Measurements from ENCODE around the gene CAMKK2.
"Not testable (repeated sequence)": the region's sequence is repeated elsewhere in the genome, so short reads cannot be mapped to it uniquely, and the experiment has no call there.

Gene CAMKK2

DNA sequence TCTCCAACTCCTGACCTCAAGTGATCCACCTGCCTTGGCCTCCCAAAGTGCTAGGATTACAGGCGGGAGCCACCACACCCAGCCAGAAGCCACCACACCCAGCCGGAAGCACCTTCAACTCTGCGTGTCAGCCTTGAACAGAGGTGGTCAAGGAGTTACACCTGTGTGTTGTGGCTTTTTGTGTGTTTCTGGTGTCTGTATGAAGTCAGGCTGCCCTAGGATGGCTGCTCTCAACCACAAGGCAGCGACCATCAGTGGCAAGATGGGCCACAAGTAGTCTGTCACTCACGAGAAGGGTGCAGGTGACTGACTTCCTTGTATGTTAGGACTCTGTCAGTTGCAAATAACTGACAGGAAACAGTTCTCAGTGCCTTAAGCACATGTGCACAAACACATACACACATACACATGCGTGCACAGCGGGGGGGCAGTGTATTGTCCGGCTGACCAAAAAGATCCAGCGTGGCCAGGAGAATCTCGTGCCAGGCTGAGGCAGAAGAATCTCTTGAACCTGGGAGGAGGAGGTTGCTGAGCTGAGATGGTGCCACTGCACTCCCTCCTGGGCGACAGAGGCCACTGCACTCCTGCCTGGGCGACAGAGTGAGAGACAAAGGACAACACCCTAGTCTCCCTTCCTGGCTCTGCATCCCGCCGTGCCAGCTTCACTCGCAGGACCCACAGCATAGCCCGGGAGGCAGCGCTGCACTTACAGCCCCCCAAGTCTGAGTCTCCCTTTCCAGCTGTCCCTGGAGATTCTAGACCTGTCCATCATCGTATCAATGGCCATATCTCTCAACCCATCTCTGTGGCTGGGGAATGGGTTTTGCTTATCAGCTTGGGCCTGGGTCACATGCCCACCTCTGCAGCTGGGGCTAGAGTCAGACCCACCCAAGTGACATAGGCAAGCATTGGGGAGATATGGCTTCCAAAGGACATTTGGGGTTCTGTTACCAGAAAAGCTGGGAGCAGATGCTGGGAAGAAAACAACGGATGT lies 72.9 kb downstream of the CAMKK2 start:
- peak; percentile 19 for DNase-seq (ENCODE audit: low read depth)

GRCh38 chr12:121222847-121223246 lies 73.7 kb downstream of the CAMKK2 start:
- DNase-seq (ENCODE audit: low read depth), result no peak

- no peak for DNase-seq (ENCODE audit: low read depth)
These were observed 77.0 kb downstream of the CAMKK2 start for GRCh38 chr12:121219353-121219986.

- no peak for DNase-seq (ENCODE audit: low read depth)
These were observed 77.7 kb downstream of the CAMKK2 start for GRCh38 chr12:121218588-121219352.

DNA sequence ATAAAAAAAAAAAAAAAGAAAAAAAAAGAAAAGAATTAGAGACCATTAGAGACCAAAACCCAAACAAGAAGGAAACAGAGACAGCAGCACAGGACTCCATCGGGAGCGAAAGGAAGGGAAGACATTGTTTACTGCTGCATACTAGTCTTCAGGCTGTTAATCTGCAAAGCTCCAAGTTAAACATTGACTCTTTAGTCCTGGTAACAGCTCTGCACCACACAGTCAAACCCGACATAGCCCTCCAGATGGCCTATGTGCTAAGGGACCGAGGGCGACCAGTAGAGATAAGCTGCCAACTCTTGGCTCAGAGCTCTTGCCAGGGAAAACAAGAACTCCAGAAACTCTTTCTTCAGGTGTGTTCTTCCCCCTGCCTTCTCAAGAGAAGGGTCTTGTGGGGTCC lies 78.7 kb downstream of the CAMKK2 start:
- DNase-seq (ENCODE audit: low read depth), result no peak

DNA sequence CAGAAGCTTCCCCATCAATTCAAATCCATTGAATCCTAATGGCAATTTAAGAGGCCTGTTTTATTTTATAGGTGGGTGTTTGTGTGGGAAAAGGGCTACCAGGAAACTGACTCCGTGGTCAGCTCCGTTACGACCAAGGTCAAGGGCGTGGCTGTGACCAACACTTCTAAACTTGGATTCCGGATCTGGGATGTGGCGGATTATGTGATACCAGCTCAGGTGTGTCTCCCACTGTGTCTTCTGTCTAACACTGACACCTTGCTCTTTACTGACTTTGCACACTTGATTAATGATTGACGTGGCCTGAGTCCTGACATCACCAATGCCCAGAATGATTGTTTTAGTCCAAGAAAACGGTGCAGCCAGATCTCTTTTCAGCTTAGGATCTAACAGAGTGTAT lies 79.4 kb downstream of the CAMKK2 start:
- no peak for DNase-seq (ENCODE audit: low read depth)

GRCh38 chr12:121216102-121216501 lies 80.4 kb downstream of the CAMKK2 start:
- no peak for DNase-seq (ENCODE audit: low read depth)

- no peak for DNase-seq (ENCODE audit: low read depth)
These were observed 81.4 kb downstream of the CAMKK2 start for GRCh38 chr12:121214855-121215745.

- no peak for DNase-seq (ENCODE audit: low read depth)
These were observed 82.2 kb downstream of the CAMKK2 start for GRCh38 chr12:121214166-121214777.

- no peak for DNase-seq (ENCODE audit: low read depth)
These were observed 83.6 kb downstream of the CAMKK2 start for GRCh38 chr12:121212875-121213274.

DNA sequence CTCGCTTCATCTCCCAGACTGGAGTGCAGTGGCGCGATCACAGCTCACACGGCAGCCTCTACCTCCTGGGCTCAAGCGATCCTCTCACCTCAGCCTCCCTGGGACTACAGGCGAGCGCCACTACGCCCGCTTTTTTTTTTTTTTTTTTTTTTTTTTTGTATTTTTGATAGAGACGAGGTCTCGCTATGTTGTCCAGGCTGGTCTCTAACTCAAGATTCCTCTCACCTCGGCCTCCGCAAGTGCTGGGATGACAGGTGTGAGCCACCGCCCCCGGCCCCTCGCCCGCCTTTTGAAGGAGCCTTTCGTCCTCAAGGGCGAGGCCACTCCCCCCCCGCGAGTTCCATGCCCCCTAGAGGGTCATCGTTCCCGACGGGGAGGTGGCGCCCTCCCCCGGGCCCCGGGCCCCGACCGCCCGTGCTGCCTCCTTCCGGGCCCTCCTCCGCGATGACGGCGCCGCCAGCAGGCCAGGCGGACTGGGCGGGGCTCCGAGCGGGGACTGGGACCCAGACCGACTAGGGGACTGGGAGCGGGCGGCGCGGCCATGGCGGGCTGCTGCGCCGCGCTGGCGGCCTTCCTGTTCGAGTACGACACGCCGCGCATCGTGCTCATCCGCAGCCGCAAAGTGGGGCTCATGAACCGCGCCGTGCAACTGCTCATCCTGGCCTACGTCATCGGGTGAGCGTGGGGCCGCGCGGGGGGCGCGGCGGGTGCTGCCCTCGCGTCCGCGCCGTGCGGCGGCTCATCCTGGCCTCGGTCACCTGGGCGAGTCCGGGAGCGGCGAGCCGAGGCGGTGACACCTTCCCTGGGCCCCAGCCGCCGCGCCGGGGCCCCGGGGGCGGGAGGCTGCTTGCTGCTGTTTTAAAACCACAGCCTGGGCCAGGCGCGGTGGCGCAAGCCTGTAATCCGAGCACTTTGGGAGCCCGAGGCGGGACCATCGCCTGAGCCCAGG lies 86.6 kb downstream of the CAMKK2 start, which contains the start of gene P2RX4:
Gene P2RX4 (plus strand): TSS at position 506 of the 949 bp plus-strand sequence. CDS start 36 bp downstream, at position 542.
- peak; percentile 78 for DNase-seq (ENCODE audit: low read depth)

DNA sequence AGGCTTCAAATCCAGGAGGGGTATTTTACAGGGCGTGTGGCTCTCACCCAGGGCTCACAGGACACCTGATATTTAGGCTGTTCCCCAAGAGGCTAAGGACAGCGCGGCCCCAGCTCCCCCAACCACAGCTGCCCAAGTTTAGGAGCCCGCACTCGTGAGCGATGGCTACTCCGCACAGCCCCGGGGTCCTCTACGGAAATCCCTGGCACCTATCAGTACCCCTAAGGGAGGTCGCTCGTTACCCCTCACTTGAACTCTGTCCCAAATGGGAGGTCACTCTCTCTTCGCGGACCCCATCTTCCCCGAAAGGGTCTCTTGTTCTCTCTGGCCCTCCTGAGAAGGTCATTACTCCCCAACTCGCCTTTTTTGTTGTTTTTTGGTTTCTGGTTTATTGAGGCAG lies 87.3 kb downstream of the CAMKK2 start:
- DNase-seq (ENCODE audit: low read depth), result no peak

DNA sequence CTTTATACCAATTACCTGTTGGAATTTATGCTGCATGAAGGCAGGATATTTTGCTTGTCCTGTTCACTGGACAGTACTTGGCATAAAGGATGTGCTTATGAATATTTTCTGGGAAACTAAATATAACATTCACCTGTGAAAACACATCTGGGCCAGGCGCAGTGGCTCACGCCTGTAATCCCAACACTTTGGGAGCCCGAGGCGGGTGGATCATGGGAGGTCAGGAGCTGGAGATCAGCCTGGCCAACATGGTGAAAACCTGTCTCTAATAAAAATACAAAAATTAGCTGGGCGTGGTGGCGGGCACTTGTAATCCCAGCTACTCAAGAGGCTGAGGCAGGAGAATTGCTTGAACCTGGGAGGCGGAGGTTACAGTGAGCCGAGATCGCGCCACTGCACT lies 87.9 kb downstream of the CAMKK2 start:
- not testable (repeated sequence) for DNase-seq (ENCODE audit: low read depth)

DNA sequence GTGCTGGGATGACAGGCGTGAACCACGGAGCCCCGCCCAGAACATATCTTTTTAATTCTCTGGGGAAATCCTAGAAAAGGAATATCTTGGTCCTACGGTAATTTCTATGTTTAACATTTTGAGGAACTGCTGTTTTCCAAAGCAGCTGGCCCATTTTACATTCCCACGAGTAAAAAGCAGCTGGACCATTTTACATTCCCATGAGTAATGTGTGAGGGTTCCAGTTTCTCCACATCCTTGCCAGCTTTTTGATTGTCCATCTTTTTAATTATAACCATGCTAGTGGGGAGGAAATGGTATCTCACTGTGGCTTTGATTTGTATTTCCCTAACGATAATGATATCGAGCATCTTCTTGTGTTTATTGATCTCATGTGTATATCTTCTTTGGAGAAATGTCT lies 91.0 kb downstream of the CAMKK2 start:
- DNase-seq (ENCODE audit: low read depth), result no peak

DNA sequence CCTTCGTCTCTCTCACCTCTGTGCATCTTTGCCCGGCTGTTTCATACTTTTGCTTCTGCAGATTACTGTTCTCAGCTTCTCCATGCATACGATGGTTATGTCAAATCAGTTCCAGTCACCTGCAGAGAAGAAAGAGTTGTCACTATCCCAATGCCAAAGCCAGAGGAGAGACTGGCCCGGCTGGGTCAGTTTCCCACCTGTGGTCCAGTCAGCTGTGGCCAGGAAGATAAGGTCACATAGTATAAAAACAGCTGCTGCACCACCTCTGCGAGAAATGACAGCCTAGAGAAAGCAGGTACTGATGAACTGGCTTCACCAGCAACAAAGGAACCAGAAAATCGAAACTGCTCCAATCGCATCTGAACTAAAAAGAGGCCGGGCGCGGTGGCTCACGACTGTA lies 93.0 kb downstream of the CAMKK2 start:
- DNase-seq (ENCODE audit: low read depth), result no peak

GRCh38 chr12:121202407-121203355 lies 93.8 kb downstream of the CAMKK2 start:
- no peak for DNase-seq (ENCODE audit: low read depth)

- DNase-seq (ENCODE audit: low read depth), result not testable (repeated sequence)
These were observed 95.4 kb downstream of the CAMKK2 start for GRCh38 chr12:121201140-121201539.

GRCh38 chr12:121198949-121199348 lies 97.6 kb downstream of the CAMKK2 start:
- DNase-seq (ENCODE audit: low read depth), result no peak

GRCh38 chr12:121196902-121197301 lies 99.6 kb downstream of the CAMKK2 start:
- no peak for DNase-seq (ENCODE audit: low read depth)
